H1 (cell line): Measurements from ENCODE around the gene FAM98C. TPM values are rescaled to one million over a fixed set of nuclear protein-coding genes. Genes with fewer than 3 reads are reported as not detected.

ENCODE experiments used
- CTCF ChIA-PET: fragments of 300-600 bp; sonication (Branson Sonifier 250); formaldehyde crosslinking; loops from one replicate; lab custom pipeline; 2021; ENCODE audit not compliant: partially characterized antibody; lab: Charles Lee
- POLR2A ChIA-PET: fragments of 300-600 bp; sonication (Branson Sonifier 250); formaldehyde crosslinking; loops from one replicate; lab custom pipeline; 2021; ENCODE audit warnings: inconsistent platforms; ENCODE audit not compliant: partially characterized antibody; lab: Charles Lee
- DNase-seq, 2 experiments: peaks; one replicate each; pipeline versions ENCODE4 v3.0.0 to v3.0.0-alpha.2; 2010 to 2022; ENCODE audit warnings: low spot score in 2 of 2, low read depth in 1 of 2, mixed read lengths in 1 of 2
- FAIRE-seq: peaks from 2 replicates; lab custom pipeline; 2011; peaks lifted over from hg19 to GRCh38; lab: Jason Lieb, UNC
- H2AFZ ChIP-seq: 2 replicates; pipeline ENCODE4 v1.8.1; 2012; ENCODE audit warnings: low read length, inconsistent platforms
- H2AK5ac ChIP-seq: 2 replicates; pipeline ENCODE4 v1.6.1; 2013; ENCODE audit warnings: low read depth, low read length
- H2BK120ac ChIP-seq: replicated peaks from 2 replicates; pipeline ENCODE3; 2013; ENCODE audit warnings: low read depth, low read length, inconsistent platforms
- H2BK12ac ChIP-seq: 2 replicates; pipeline ENCODE4 v1.6.1; 2013; ENCODE audit warnings: low read depth, low read length
- H2BK15ac ChIP-seq: 2 replicates; pipeline ENCODE4 v1.6.1; 2013; ENCODE audit warnings: low read length
- H2BK20ac ChIP-seq: 2 replicates; pipeline ENCODE4 v1.6.1; 2013; ENCODE audit warnings: low read length
- H2BK5ac ChIP-seq: 2 replicates; pipeline ENCODE4 v1.6.1; 2013; ENCODE audit warnings: low read depth, low read length
- H3K14ac ChIP-seq: 2 replicates; pipeline ENCODE4 v1.6.1; 2013; ENCODE audit warnings: inconsistent platforms; ENCODE audit not compliant: insufficient read length
- H3K18ac ChIP-seq: 2 replicates; pipeline ENCODE4 v1.6.1; 2013; ENCODE audit warnings: low read length; ENCODE audit errors: extremely low read depth
- H3K23ac ChIP-seq: 2 replicates; pipeline ENCODE4 v1.6.1; 2013; ENCODE audit warnings: inconsistent platforms; ENCODE audit not compliant: insufficient read length
- H3K23me2 ChIP-seq: 2 replicates; pipeline ENCODE4 v1.6.1; 2013; ENCODE audit warnings: low read depth, low read length
- H3K27ac ChIP-seq: 2 replicates; pipeline ENCODE4 v1.6.1; 2011; ENCODE audit warnings: low read depth, low read length, inconsistent platforms
- H3K27me3 ChIP-seq, 4 experiments: replicated peaks in 1 of 4; 1 replicate in 1 of 4; 2 replicates in 3 of 4; pipeline versions ENCODE4 v1.6.1 to v1.8.1; 2011 to 2013; ENCODE audit warnings: low read length in 3 of 4, mild to moderate bottlenecking in 3 of 4, inconsistent platforms in 2 of 4, mixed read lengths in 2 of 4, moderate library complexity in 1 of 4; ENCODE audit not compliant: control insufficient read depth in 3 of 4, insufficient read depth in 3 of 4; ENCODE audit errors: extremely low read depth in 1 of 4
- H3K36me3 ChIP-seq, 4 experiments: 2 replicates each; pipeline versions ENCODE4 v1.6.1 to v1.8.1; 2011 to 2013; ENCODE audit warnings: mild to moderate bottlenecking in 4 of 4, low read length in 3 of 4, moderate library complexity in 2 of 4, control low read depth in 1 of 4, inconsistent platforms in 1 of 4; ENCODE audit not compliant: insufficient read depth in 4 of 4, control insufficient read depth in 2 of 4
- H3K4ac ChIP-seq: replicated peaks from 2 replicates; pipeline ENCODE3; 2013; ENCODE audit warnings: low read length, low read depth, mixed read lengths, inconsistent platforms; ENCODE audit not compliant: insufficient read length
- H3K4me1 ChIP-seq, 4 experiments: replicated peaks in 1 of 4; 1 replicate in 1 of 4; 2 replicates in 3 of 4; pipeline versions ENCODE4 v1.6.1 to v1.8.1; 2011 to 2013; ENCODE audit warnings: low read length in 3 of 4, inconsistent platforms in 2 of 4, mixed read lengths in 1 of 4; ENCODE audit not compliant: insufficient read depth in 4 of 4, control insufficient read depth in 3 of 4
- H3K4me2 ChIP-seq, 2 experiments: 2 replicates each; pipeline versions ENCODE4 v1.6.1 to v1.8.1; 2011 to 2013; ENCODE audit warnings: low read depth in 2 of 2, low read length in 2 of 2, control low read depth in 1 of 2, inconsistent platforms in 1 of 2, mild to moderate bottlenecking in 1 of 2; ENCODE audit not compliant: insufficient read depth in 1 of 2
- H3K4me3 ChIP-seq, 4 experiments: fragments of 200-600, 300-600 bp in 1 of 4; sonication (generic), shearing (Covaris generic), sonication (Bioruptor Twin) in 1 of 4; 2 replicates each; pipeline versions ENCODE4 v1.5.1 to v1.8.1; 2011 to 2016; ENCODE audit warnings: low read length in 4 of 4, low read depth in 3 of 4, control low read depth in 2 of 4, inconsistent platforms in 2 of 4, mild to moderate bottlenecking in 2 of 4, mixed read lengths in 1 of 4, moderate library complexity in 1 of 4; ENCODE audit not compliant: insufficient read depth in 2 of 4; ENCODE audit errors: extremely low read depth in 1 of 4
- H3K56ac ChIP-seq: replicated peaks from 2 replicates; pipeline ENCODE3; 2013; ENCODE audit warnings: low read depth, mild to moderate bottlenecking, mixed read lengths, low read length, inconsistent platforms; ENCODE audit not compliant: insufficient read length
- H3K79me1 ChIP-seq: 2 replicates; pipeline ENCODE4 v1.6.1; 2013; ENCODE audit warnings: low read depth, low read length, control low read depth
- H3K79me2 ChIP-seq, 2 experiments: 2 replicates each; pipeline versions ENCODE4 v1.6.1 to v1.8.1; 2012 to 2013; ENCODE audit warnings: low read length in 2 of 2, mild to moderate bottlenecking in 2 of 2, inconsistent platforms in 1 of 2; ENCODE audit not compliant: insufficient read depth in 2 of 2, control insufficient read depth in 1 of 2
- H3K9ac ChIP-seq, 4 experiments: replicated peaks in 1 of 4; 1 replicate in 1 of 4; 2 replicates in 3 of 4; pipeline versions ENCODE4 v1.6.1 to v1.8.1; 2011 to 2013; ENCODE audit warnings: low read depth in 3 of 4, low read length in 3 of 4, control low read depth in 2 of 4, mild to moderate bottlenecking in 2 of 4, moderate library complexity in 2 of 4, inconsistent platforms in 1 of 4; ENCODE audit errors: extremely low read depth in 1 of 4
- H3K9me3 ChIP-seq, 2 experiments: 2 replicates each; pipeline versions ENCODE4 v1.6.1 to v1.8.1; 2012 to 2013; ENCODE audit warnings: mild to moderate bottlenecking in 2 of 2, moderate library complexity in 2 of 2, control low read depth in 1 of 2, inconsistent platforms in 1 of 2, low read depth in 1 of 2, low read length in 1 of 2, mixed read lengths in 1 of 2; ENCODE audit not compliant: insufficient read depth in 2 of 2
- H4K20me1 ChIP-seq, 2 experiments: replicated peaks in 1 of 2; 2 replicates each; pipeline versions ENCODE3 to v1.8.1; 2011 to 2013; ENCODE audit warnings: inconsistent platforms in 2 of 2, low read length in 2 of 2, mild to moderate bottlenecking in 1 of 2; ENCODE audit not compliant: insufficient read depth in 2 of 2, control insufficient read depth in 1 of 2
- H4K5ac ChIP-seq: 2 replicates; pipeline ENCODE4 v1.6.1; 2013; ENCODE audit warnings: low read length, low read depth, mixed read lengths, inconsistent platforms; ENCODE audit not compliant: insufficient read length
- H4K8ac ChIP-seq: 2 replicates; pipeline ENCODE4 v1.8.0; 2013; ENCODE audit warnings: mild to moderate bottlenecking, moderate library complexity, low read length, inconsistent platforms; ENCODE audit not compliant: insufficient read depth; ENCODE audit errors: extremely low read depth
- H4K91ac ChIP-seq: replicated peaks from 2 replicates; pipeline ENCODE3; 2013; ENCODE audit warnings: low read length, mixed read lengths, inconsistent platforms; ENCODE audit not compliant: insufficient read length
- FOSL1 ChIP-seq: IDR thresholded peaks from 2 replicates; pipeline ENCODE4 v1.6.1; 2011; ENCODE audit warnings: mild to moderate bottlenecking, low read depth, low read length, moderate library complexity; ENCODE audit not compliant: insufficient read depth
- GABPA ChIP-seq: IDR thresholded peaks from 2 replicates; pipeline ENCODE4 v1.6.1; 2011; ENCODE audit warnings: mild to moderate bottlenecking, low read length, moderate library complexity, borderline replicate concordance; ENCODE audit not compliant: insufficient read depth
- HDAC6 ChIP-seq: IDR thresholded peaks from one replicate; pipeline ENCODE4 v1.7.1; 2012; ENCODE audit warnings: low read depth, mild to moderate bottlenecking, inconsistent platforms, low read length, moderate library complexity
- KDM5A ChIP-seq: fragments of 200-600 bp; IDR thresholded peaks from 2 replicates; pipeline ENCODE4 v1.7.1; 2012; ENCODE audit warnings: mild to moderate bottlenecking, low read length, inconsistent platforms, mixed read lengths
- MAFK ChIP-seq: IDR thresholded peaks from 2 replicates; pipeline ENCODE4 v1.6.1; 2012; ENCODE audit warnings: low read depth, mild to moderate bottlenecking, improper control_type of control experiment, low read length
- PHF8 ChIP-seq: fragments of 200-600 bp; sonication (generic); conservative IDR thresholded peaks from 2 replicates; pipeline ENCODE4 v1.7.1; 2012; ENCODE audit warnings: low read depth, mild to moderate bottlenecking, inconsistent platforms, low read length, moderate library complexity
- RAD21 ChIP-seq, 2 experiments: IDR thresholded peaks in 1 of 2; conservative IDR thresholded peaks in 1 of 2; 2 replicates each; pipeline ENCODE4 v1.6.1; 2011; ENCODE audit warnings: low read depth in 2 of 2, low read length in 2 of 2, improper control_type of control experiment in 1 of 2, inconsistent platforms in 1 of 2, mild to moderate bottlenecking in 1 of 2, moderate library complexity in 1 of 2
- RXRA ChIP-seq: IDR thresholded peaks from 2 replicates; pipeline ENCODE4 v1.6.1; 2011; ENCODE audit warnings: low read depth, mild to moderate bottlenecking, low read length, moderate library complexity; ENCODE audit not compliant: insufficient read depth
- SP4 ChIP-seq: IDR thresholded peaks from 2 replicates; pipeline ENCODE4 v1.6.1; 2012; ENCODE audit warnings: low read length, inconsistent platforms
- SUZ12 ChIP-seq: fragments of 200-600 bp; sonication (generic); IDR thresholded peaks from 2 replicates; pipeline ENCODE4 v1.6.1; 2012; ENCODE audit warnings: mild to moderate bottlenecking, inconsistent platforms, low read length, moderate library complexity, mixed read lengths
- TEAD4 ChIP-seq: IDR thresholded peaks from 2 replicates; pipeline ENCODE4 v1.6.1; 2012; ENCODE audit warnings: low read depth, low read length, inconsistent platforms, mixed read lengths
- YY1 ChIP-seq: IDR thresholded peaks from 2 replicates; pipeline ENCODE4 v1.6.1; 2011; ENCODE audit warnings: low read depth, mild to moderate bottlenecking, low read length
- ZNF274 ChIP-seq: IDR thresholded peaks from 2 replicates; pipeline ENCODE4 v1.7.0; 2012; ENCODE audit warnings: low read length, borderline replicate concordance; ENCODE audit errors: extremely low read depth
- WGBS, 2 experiments: shearing (Covaris generic) in 1 of 2; methylation state at CpG; one replicate each; pipeline versions ENCODE4 v1.1.6 to v1.1.7; 2013 to 2015; ENCODE audit warnings: low lambda C conversion rate in 2 of 2, mixed read lengths in 2 of 2, inconsistent platforms in 1 of 2, low coverage in 1 of 2, missing lambda C conversion rate in 1 of 2; ENCODE audit not compliant: insufficient replicate concordance in 2 of 2, insufficient coverage in 1 of 2, insufficient read length in 1 of 2; ENCODE audit errors: extremely low coverage in 1 of 2, missing lambda C conversion rate in 1 of 2; 5-methylcytosine and 5-hydroxymethylcytosine counted together
- polyA plus RNA-seq, 7 experiments: library from polyadenylated mRNA; depleted of rRNA in 3 of 7; stranded (reverse) in 5 of 7; unstranded in 2 of 7; fragments of >200 nt in 5 of 7; fragments of 200-250 nt in 2 of 7; gene quantifications; 1 replicate in 5 of 7; 2 replicates in 1 of 7; 4 replicates in 1 of 7; pipeline versions ENCODE4 v1.2.1 to v1.2.3, GENCODE V29; 2011 to 2013; ENCODE audit warnings: missing spikeins in 2 of 7, mixed read lengths in 2 of 7
- total RNA-seq: library from RNA; stranded (reverse); fragmentation: NEBNext Ultra II Directional; extraction: Animal tissue kit (Norgen Biotek cat#: 25700); gene quantifications from 2 replicates; pipeline ENCODE4 v1.2.1, GENCODE V29; 2021

Gene FAM98C
- total and polyA plus RNA-seq, 2 of the 8 experiments (the other 6 are each of a cell fraction or from before 2014, with no cell fraction given), result 6.1 to 9.4 TPM

GRCh38 chr19:38392707-38393308 lies 10.1 kb upstream of the FAM98C start:
- Histone ChIP-seq H4K5ac (no peak overlapping the region), H2AK5ac (no peak overlapping the region), H3K79me2 (peaks cover 0 to 7% of the 10 kb centered on the region in 2 experiments; a peak in 2 of 4 replicates), H4K20me1 (peaks cover 0 to 2% of the 10 kb centered on the region in 2 experiments), H4K91ac (no peak overlapping the region), H3K23me2 (peaks cover 10% of the 10 kb centered on the region; the same call in 1 of the 2 replicates), H2BK5ac (no peak overlapping the region), H3K23ac (no peak overlapping the region), H3K4me2 (no peak overlapping the region), H3K27me3 (peaks cover 0 to 14% (median 7%) of the 10 kb centered on the region in 4 experiments; a peak in 5 of 7 replicates), H3K4me1 (peaks cover 6 to 14% (median 9%) of the 10 kb centered on the region in 4 experiments), H2BK120ac (no peak overlapping the region), H3K9me3 (no peaks in the 10 kb centered on the region), H3K9ac (no peak overlapping the region), H3K18ac (no peak overlapping the region), H3K56ac (no peak overlapping the region), H3K14ac (no peak overlapping the region), H3K79me1 (peaks cover 4% of the 10 kb centered on the region; the same call in 1 of the 2 replicates), H3K4me3 (no peak overlapping the region), H3K4ac (no peak overlapping the region), H3K36me3 (peaks cover 2 to 20% (median 5%) of the 10 kb centered on the region in 4 experiments; a peak in 2 of 8 replicates), H2BK12ac (no peak overlapping the region), H4K8ac (no peak overlapping the region; the same call in 1 of the 2 replicates), H3K27ac (no peak overlapping the region), H2BK20ac (no peak overlapping the region), H2BK15ac (no peak overlapping the region), H2AFZ (no peak overlapping the region)
- ChIA-PET CTCF (interaction anchor here (1.2 kb wide), 1 partner anchor 10 kb away, joined by 5 read pairs; the partner anchor contains the start of gene FAM98C), POLR2A (no interaction called here)
- FAIRE-seq, result no peak
- WGBS, 2 experiments, result 92% methylated on average over 6 of the region's 6 CpGs; no CpG with 5 or more reads in 1 of the 2 experiments
- DNase-seq, result no peak
- no peak for TF ChIP-seq RXRA
- TF ChIP-seq YY1, result no peak
- no peak for TF ChIP-seq RAD21 (IDR thresholded peaks at IDR 0.05 in 1 of 2, conservative IDR thresholded peaks at IDR 0.05 in 1 of 2; ENCODE audit: low read depth in 2 of 2, low read length in 2 of 2)
- no peak for TF ChIP-seq PHF8
- TF ChIP-seq FOSL1, result no peak
- TF ChIP-seq MAFK, result no peak
- no peak for TF ChIP-seq ZNF274
- TF ChIP-seq KDM5A, result no peak
- TF ChIP-seq SP4, result no peak
- TF ChIP-seq TEAD4, result no peak
- TF ChIP-seq SUZ12, result no peak
- TF ChIP-seq GABPA, result no peak
- no peak for TF ChIP-seq HDAC6
